GM18502 (cell line): ENCODE data around the gene HSD17B1.
"Not testable (repeated sequence)": the region's sequence is repeated elsewhere in the genome, so short reads cannot be mapped to it uniquely, and the experiment has no call there.

Experiments
- ATAC-seq: cut with Tn5 transposase; IDR thresholded peaks from one replicate; pipeline ENCODE4 v1.9.1; 2021; ENCODE audit warnings: mild to moderate bottlenecking; ENCODE audit not compliant: unreplicated experiment, poor library complexity

HSD17B1 gene

DNA sequence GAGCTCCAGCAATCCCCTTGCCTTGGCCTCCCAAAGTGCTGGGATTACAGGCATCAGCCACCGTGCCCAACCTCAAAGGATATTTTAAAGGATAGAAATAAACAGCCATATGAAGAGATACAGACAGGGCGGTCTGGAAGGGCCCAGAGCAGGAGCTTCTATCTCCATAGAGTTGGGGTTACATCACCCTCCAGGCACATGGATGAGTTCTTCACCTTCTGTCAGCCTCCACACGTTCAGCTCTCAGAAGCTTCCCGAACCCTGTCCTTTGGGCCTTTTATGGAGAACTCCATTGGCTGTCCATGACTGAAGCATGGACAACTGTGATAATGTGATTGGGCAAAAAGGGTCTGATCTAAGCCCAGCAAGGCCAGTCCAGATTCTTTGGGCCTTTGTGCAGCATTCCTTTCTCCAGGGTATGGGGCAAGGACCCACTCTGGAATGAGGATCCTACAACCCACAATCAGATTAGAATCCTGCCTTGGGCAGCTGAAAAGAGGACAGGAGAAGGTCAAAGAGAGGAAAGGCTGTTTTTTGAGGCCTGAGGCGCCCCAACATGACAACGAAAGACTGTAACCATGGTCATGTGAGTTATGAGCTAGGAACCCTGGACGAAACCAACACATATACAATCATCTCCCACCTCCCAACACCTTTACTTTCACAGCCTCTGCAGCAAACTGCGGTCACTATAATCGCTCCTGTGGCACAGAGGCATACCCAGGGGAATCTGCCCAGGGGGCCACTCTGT, 6.8 kb upstream of the HSD17B1 start:
- ATAC-seq: not testable (repeated sequence)

DNA sequence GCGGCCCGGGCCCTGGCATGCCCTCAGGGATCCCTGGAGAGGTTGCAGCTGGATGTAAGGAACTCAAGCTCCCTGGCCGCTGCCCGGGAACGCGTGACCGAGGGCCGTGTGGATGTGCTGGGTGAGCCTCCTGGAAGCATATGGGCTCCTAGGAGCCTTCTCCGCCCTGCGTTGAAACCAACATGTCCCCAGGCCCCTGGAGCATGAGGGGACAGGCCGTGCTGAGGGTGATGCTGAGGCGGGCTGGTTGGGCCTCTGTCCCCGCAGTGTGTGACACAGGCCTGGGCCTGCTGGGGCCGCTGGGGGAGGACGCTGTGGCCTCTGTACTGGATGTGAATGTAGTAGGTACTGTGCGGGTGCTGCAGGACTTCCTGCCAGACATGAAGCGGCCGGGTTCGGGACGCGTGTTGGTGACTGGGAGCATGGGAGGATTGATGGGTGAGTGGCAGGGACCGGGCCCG, 5.7 kb upstream of the HSD17B1 start:
- ATAC-seq: no peak

DNA sequence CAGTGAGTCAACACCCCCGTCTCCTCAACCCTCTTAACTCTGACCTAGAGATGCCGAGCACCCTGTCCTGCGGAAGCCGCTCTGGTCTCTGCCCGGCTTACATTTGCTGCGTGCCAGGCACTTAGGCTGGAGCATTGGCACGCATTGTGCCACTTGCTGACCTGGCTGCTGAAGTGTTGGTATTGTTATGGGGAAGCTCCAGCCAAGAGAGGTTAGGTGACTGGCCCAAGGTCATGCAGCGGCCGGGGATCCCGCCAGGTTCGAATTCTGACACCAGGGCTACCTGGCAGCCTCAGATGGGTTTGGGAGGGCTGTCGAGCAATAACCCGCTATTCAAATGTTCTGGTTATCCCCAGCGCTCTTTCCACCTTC, 5.0 kb upstream of the HSD17B1 start:
- ATAC-seq: no peak

DNA sequence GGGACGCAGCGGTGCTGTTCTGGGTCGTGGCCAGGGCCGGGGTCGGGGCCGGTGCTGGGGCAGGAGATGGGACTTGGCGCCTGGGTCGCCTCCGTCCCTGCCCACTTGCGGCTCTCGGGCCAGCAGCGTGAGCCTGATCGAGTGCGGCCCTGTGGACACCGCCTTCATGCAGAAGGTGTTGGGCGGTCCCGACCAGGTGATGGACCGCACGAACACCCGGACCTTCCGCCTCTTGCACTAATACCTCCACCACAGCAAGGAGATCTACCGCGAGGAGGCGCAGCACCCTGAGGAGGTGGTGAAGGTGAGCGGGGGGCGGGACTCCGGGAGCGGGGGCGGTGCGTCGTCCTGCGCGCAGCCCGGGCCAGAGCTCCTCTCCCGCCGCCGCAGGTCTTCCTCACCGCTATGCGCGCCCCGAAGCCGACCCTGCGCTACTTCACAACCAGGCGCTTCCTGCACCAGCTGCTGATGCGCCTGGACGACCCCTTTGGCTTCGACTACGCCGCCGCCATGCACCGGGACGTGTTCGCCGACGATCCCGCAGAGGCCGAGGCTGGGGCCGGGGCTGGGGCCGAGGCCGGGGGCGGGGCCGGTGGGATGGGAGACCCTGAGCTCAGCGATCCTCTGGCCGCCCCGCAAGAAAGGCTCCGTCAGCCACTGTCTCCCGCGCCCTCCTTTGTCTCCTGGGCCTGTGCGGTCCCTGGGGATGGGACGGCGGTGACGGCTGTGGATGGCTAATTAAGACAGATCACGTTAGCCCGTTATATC, 4.5 kb upstream of the HSD17B1 start:
- no peak for ATAC-seq

- no peak for ATAC-seq
Observed at GRCh38 chr17:42548993-42549755, 3.5 kb upstream of the HSD17B1 start.

DNA sequence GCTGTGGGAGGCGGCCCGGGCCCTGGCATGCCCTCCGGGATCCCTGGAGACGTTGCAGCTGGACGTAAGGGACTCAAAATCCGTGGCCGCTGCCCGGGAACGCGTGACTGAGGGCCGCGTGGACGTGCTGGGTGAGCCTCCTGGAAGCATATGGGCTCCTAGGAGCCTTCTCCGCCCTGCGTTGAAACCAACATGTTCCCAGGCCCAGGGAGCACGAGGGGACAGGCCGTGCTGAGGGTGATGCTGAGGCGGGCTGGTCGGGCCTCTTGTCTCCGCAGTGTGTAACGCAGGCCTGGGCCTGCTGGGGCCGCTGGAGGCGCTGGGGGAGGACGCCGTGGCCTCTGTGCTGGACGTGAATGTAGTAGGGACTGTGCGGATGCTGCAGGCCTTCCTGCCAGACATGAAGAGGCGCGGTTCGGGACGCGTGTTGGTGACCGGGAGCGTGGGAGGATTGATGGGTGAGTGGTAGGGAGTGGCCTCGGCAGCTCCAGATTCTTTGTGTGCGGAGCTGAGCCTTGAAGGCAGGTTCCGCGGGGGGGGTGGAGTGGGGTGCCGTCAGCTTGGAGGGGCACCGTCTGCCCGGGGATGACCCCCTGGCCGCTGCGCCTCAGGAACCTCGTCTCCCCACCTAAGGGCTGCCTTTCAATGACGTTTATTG, 567 bp downstream of the HSD17B1 start:
- no peak for ATAC-seq

- no peak for ATAC-seq
Observed at GRCh38 chr17:42553866-42554249, 1.1 kb downstream of the HSD17B1 start.

DNA sequence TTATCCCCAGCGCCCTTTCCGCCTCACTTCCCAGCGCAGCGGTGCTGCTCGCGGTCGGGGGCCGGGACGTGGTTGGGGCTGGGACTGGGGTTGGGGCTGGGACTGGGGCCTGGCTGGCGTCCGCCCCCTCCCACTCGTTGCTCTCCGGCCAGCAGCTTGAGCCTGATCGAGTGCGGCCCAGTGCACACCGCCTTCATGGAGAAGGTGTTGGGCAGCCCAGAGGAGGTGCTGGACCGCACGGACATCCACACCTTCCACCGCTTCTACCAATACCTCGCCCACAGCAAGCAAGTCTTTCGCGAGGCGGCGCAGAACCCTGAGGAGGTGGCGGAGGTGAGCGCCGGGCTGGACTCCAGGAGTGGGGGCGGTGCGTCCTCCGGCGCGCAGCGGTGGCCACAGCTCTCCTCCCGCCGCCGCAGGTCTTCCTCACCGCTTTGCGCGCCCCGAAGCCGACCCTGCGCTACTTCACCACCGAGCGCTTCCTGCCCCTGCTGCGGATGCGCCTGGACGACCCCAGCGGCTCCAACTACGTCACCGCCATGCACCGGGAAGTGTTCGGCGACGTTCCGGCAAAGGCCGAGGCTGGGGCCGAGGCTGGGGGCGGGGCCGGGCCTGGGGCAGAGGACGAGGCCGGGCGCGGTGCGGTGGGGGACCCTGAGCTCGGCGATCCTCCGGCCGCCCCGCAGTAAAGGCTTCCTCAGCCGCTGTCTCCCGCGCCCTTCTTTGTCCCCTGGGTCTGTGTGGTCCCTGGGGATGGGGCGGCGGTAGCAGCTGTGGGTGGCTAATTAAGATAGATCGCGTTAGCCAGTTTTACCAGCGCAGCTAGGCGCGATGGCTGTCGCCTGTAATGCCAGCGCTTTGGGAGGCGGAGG, 1.8 kb downstream of the HSD17B1 start:
- peak; percentile 73 for ATAC-seq

- ATAC-seq: peak; percentile 7
Observed at GRCh38 chr17:42555122-42555622, 2.4 kb downstream of the HSD17B1 start.

GRCh38 chr17:42555961-42556617, 3.4 kb downstream of the HSD17B1 start:
- ATAC-seq: not testable (repeated sequence)

- no peak for ATAC-seq
Observed at GRCh38 chr17:42559075-42559474, 6.4 kb downstream of the HSD17B1 start.

DNA sequence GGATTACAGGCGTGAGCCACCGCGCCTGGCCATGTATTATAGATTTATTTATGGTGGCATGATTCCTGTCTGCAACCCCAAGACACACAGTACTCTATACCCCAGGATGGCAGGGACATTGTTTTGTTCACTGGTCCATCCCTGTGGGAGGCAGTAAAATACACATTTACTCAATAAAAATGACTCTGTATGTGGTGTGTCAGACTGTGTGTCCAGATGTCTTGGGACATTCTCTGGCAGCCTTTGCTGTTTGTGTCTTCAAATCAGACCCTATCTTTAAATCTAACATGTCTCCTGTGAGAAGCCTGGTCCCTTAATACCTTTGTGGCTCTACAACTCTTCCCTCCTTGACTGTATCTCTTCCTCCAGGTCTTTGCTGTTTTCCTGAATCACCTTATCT, 7.5 kb downstream of the HSD17B1 start:
- ATAC-seq: no peak

- peak; percentile 61 for ATAC-seq
Observed at GRCh38 chr17:42561897-42562387, 9.2 kb downstream of the HSD17B1 start, which contains the start of gene COASY. Gene COASY (plus strand): TSS chr17:42562148. CDS start chr17:42562623, 475 bp downstream.

- peak; percentile 13 for ATAC-seq
Observed at GRCh38 chr17:42562388-42563142, 9.8 kb downstream of the HSD17B1 start.

- ATAC-seq: no peak
Observed at GRCh38 chr17:42563143-42563509, 10.4 kb downstream of the HSD17B1 start.

- no peak for ATAC-seq
Observed at GRCh38 chr17:42563543-42563942, 10.8 kb downstream of the HSD17B1 start.

- no peak for ATAC-seq
Observed at GRCh38 chr17:42563950-42564349, 11.2 kb downstream of the HSD17B1 start.
